Activated CD8-positive, alpha-beta T cell treated with anti-CD3 and anti-CD28 coated beads, Interleukin-2, amount 10 ng/mL, durations not matched to agents 7 days and 5 days (primary cell): ENCODE results near the gene VAC14. TPM values are rescaled to one million over a fixed set of nuclear protein-coding genes. Genes with fewer than 3 reads are reported as not detected.

Source experiments
- ATAC-seq: fragments of 150-1000 bp; cut with Tn5 transposase; one replicate; pipeline ENCODE4 v1.10.0; 2021; ENCODE audit warnings: moderate library complexity
- CTCF ChIA-PET: fragments of 350-600 bp; sonication (Branson Sonifier 250); formaldehyde crosslinking; loops from one replicate; lab custom pipeline; 2021; ENCODE audit warnings: antibody characterized with exemption; lab: Charles Lee
- POLR2A ChIA-PET: fragments of 350-600 bp; sonication (Branson Sonifier 250); formaldehyde crosslinking; loops from one replicate; lab custom pipeline; 2021; ENCODE audit warnings: antibody characterized with exemption; lab: Charles Lee
- DNase-seq: peaks from one replicate; pipeline ENCODE4 v3.0.0-alpha.2; 2020
- H3K27ac Mint-ChIP-seq: one replicate; pipeline ENCODE4 v1.8.0; 2021; ENCODE audit warnings: mild to moderate bottlenecking, mixed read lengths
- H3K27me3 Mint-ChIP-seq: one replicate; pipeline ENCODE4 v1.8.0; 2021; ENCODE audit warnings: low read depth, mixed read lengths
- H3K36me3 Mint-ChIP-seq: one replicate; pipeline ENCODE4 v1.8.0; 2021; ENCODE audit warnings: low read depth, mixed read lengths
- H3K4me1 Mint-ChIP-seq: one replicate; pipeline ENCODE4 v1.8.0; 2021; ENCODE audit warnings: low read depth, mixed read lengths
- H3K4me3 Mint-ChIP-seq: one replicate; pipeline ENCODE4 v1.8.0; 2021; ENCODE audit warnings: mild to moderate bottlenecking, mixed read lengths
- H3K9me3 Mint-ChIP-seq: one replicate; pipeline ENCODE4 v1.8.0; 2022; ENCODE audit warnings: mixed read lengths; ENCODE audit not compliant: insufficient read depth
- total RNA-seq, 2 experiments: library from RNA; stranded (reverse); gene quantifications; one replicate each; pipeline ENCODE4 v1.2.3, GENCODE V29; 2021

Gene VAC14
- total RNA-seq, 2 experiments from 2014 or later: 35.2 to 37.9 TPM

GRCh38 chr16:70730944-70731343 is 70.0 kb downstream of the VAC14 start:
- Mint-ChIP-seq H3K27me3 (no peaks in the 10 kb centered on the region), H3K36me3 (peaks cover 19% of the 10 kb centered on the region), H3K4me3 (no peak overlapping the region), H3K9me3 (no peaks in the 10 kb centered on the region), H3K27ac (no peak overlapping the region), H3K4me1 (peaks cover 15% of the 10 kb centered on the region)
- POLR2A ChIA-PET: no interaction called here
- DNase-seq: no peak
- no peak for ATAC-seq
- CTCF ChIA-PET: no interaction called here

DNA sequence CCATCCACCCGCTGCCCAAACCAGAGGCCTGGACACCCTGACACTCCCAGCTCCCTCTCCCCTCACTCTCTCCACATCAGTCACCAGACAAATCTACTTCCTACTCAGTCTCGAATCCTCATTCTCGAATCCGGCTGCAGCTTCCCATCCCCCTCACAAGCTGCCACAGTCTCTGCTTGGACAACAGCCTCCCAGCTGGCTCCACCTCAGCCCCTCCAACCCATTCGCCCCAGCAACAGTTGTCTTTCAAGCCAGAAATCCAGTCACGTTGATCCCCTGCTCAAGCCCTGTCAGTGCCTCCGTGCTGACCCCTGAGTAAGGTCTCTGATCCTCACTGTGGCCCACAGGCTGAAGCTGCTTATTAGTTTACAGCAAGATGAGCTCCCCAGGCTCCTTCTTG is 70.9 kb downstream of the VAC14 start:
- DNase-seq (no peak), ATAC-seq (no peak)
- Mint-ChIP-seq H3K27ac (no peak overlapping the region), H3K4me3 (no peak overlapping the region), H3K4me1 (peaks cover 7% of the 10 kb centered on the region), H3K9me3 (no peaks in the 10 kb centered on the region), H3K36me3 (peaks cover 16% of the 10 kb centered on the region), H3K27me3 (no peaks in the 10 kb centered on the region)
- ChIA-PET POLR2A (interaction anchor here (0.6 kb wide), 1 partner anchor 10 kb away, joined by 4 read pairs; no protein-coding TSS in a partner anchor), CTCF (interaction anchor here (1.1 kb wide), 1 partner anchor 11 kb away, joined by 3 read pairs; no protein-coding TSS in a partner anchor)

GRCh38 chr16:70729292-70729691 is 71.7 kb downstream of the VAC14 start:
- no peaks in the 10 kb centered on the region for H3K4me1 Mint-ChIP-seq

GRCh38 chr16:70728150-70728549 is 72.8 kb downstream of the VAC14 start:
- ChIA-PET POLR2A (interaction anchor here (1.9 kb wide), 1 partner anchor 9 kb away, joined by 5 read pairs; no protein-coding TSS in a partner anchor), CTCF (interaction anchor here (1.5 to 1.9 kb wide), 2 partner anchors 10 to 43 kb away, joined by 3 to 7 read pairs; no protein-coding TSS in a partner anchor)
- peaks cover 9% of the 10 kb centered on the region for H3K36me3 Mint-ChIP-seq
- no peak overlapping the region for H3K27ac Mint-ChIP-seq
- H3K4me1 Mint-ChIP-seq: no peaks in the 10 kb centered on the region
- no peaks in the 10 kb centered on the region for H3K27me3 Mint-ChIP-seq
- DNase-seq: no peak
- no peak for ATAC-seq
- H3K9me3 Mint-ChIP-seq: no peaks in the 10 kb centered on the region
- H3K4me3 Mint-ChIP-seq: no peak overlapping the region

More at GRCh38 chr16:70729292-70729691, 71.7 kb downstream of the VAC14 start:
- no peaks in the 10 kb centered on the region for H3K9me3 Mint-ChIP-seq
- no peak overlapping the region for H3K4me3 Mint-ChIP-seq
- DNase-seq (no peak), ATAC-seq (no peak)
- H3K27me3 Mint-ChIP-seq: no peaks in the 10 kb centered on the region
- POLR2A ChIA-PET: no interaction called here
- H3K36me3 Mint-ChIP-seq: peaks cover 10% of the 10 kb centered on the region
- H3K27ac Mint-ChIP-seq: peak overlapping the region; percentile 27
- CTCF ChIA-PET: interaction anchor here (0.6 to 1.5 kb wide), 3 partner anchors 10 to 42 kb away, joined by 3 read pairs; no protein-coding TSS in a partner anchor

- DNase-seq (no peak), ATAC-seq (no peak)
- H3K27me3 Mint-ChIP-seq: no peaks in the 10 kb centered on the region
- H3K4me3 Mint-ChIP-seq: no peak overlapping the region
- no peaks in the 10 kb centered on the region for H3K9me3 Mint-ChIP-seq
- H3K4me1 Mint-ChIP-seq: no peaks in the 10 kb centered on the region
- H3K27ac Mint-ChIP-seq: no peak overlapping the region
- POLR2A ChIA-PET: interaction anchor here (0.7 to 1.1 kb wide), 2 partner anchors 10 to 45 kb away, joined by 3 to 4 read pairs; no protein-coding TSS in a partner anchor
- CTCF ChIA-PET: interaction anchor here (1.9 kb wide), 1 partner anchor 11 kb away, joined by 7 read pairs; no protein-coding TSS in a partner anchor
- peaks cover 6% of the 10 kb centered on the region for H3K36me3 Mint-ChIP-seq
These were observed 74.0 kb downstream of the VAC14 start for GRCh38 chr16:70726892-70727361.

DNA sequence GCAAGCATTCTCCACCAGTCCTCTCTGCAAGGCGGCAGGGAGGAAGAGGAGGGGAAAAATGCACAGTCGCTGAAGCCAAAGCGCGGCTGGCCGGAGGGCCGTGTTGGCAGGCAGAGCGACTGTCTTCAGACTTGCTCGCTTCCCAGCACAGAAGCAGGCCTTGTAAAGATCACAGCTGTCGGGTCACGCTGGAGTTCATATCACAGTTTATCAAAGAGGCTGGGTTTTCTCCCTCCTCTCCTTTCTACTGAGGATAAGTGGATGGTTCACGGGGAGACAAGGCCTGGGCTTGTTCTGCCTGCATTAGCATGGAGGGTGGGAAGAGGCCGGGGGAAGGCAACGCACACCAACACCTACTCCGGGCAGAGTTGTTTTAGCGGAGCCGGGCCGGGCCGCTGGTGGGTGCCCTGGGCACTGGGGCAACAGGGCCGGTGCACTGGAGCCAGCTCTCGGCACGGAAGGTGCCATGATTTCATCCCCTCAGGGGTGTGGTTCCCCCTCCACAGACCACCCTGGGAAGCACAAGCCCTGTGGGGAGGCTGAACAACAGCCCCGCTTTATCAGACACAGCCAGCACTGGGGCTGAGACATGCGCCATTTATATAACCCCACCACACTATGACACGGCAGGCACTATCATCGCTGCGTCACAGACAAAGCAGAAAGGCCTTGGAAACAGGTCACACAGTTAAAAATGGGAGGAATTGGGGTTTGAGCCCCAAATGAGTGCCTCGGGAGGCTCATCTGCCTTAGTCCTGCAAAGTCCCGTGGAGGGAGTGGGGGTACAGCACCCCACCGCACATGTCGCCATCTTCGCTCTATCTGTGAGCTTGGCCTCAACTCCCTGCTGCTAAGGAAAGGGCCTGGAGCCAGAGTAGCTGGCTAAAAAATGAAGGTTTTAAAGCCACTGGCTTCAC is 74.8 kb downstream of the VAC14 start:
- Mint-ChIP-seq H3K4me3 (no peak overlapping the region), H3K27ac (no peak overlapping the region), H3K36me3 (peaks cover 4% of the 10 kb centered on the region), H3K9me3 (no peaks in the 10 kb centered on the region), H3K27me3 (no peaks in the 10 kb centered on the region), H3K4me1 (no peaks in the 10 kb centered on the region)
- DNase-seq: no peak
- ChIA-PET POLR2A (interaction anchor here (1.1 kb wide), 1 partner anchor 10 kb away, joined by 4 read pairs; no protein-coding TSS in a partner anchor), CTCF (interaction anchor here (1.8 to 1.9 kb wide), 2 partner anchors 12 kb away, joined by 4 to 7 read pairs; no protein-coding TSS in a partner anchor)
- ATAC-seq: no peak

- no peak overlapping the region for H3K4me3 Mint-ChIP-seq
- ATAC-seq (no peak), DNase-seq (no peak)
- H3K36me3 Mint-ChIP-seq: peaks cover 2% of the 10 kb centered on the region
- POLR2A ChIA-PET: no interaction called here
- CTCF ChIA-PET: interaction anchor here (1.8 kb wide), 1 partner anchor 13 kb away, joined by 4 read pairs; no protein-coding TSS in a partner anchor
- no peaks in the 10 kb centered on the region for H3K9me3 Mint-ChIP-seq
- H3K27me3 Mint-ChIP-seq: no peaks in the 10 kb centered on the region
- H3K27ac Mint-ChIP-seq: no peak overlapping the region
- no peaks in the 10 kb centered on the region for H3K4me1 Mint-ChIP-seq
These were observed 75.7 kb downstream of the VAC14 start for GRCh38 chr16:70725024-70725911.

- ChIA-PET POLR2A (no interaction called here), CTCF (interaction anchor here (1.8 kb wide), 1 partner anchor 14 kb away, joined by 4 read pairs; no protein-coding TSS in a partner anchor)
- no peaks in the 10 kb centered on the region for H3K4me1 Mint-ChIP-seq
- no peaks in the 10 kb centered on the region for H3K9me3 Mint-ChIP-seq
- no peak for DNase-seq
- peaks cover 8% of the 10 kb centered on the region for H3K36me3 Mint-ChIP-seq
- H3K27me3 Mint-ChIP-seq: no peaks in the 10 kb centered on the region
- H3K27ac Mint-ChIP-seq: peak overlapping the region; percentile 28
- H3K4me3 Mint-ChIP-seq: no peak overlapping the region
- no peak for ATAC-seq
These were observed 76.6 kb downstream of the VAC14 start for GRCh38 chr16:70724146-70725023.

GRCh38 chr16:70723740-70724145 is 77.2 kb downstream of the VAC14 start:
- DNase-seq (no peak), ATAC-seq (no peak)
- ChIA-PET CTCF (interaction anchor here (0.6 kb wide), 1 partner anchor 70 kb away, joined by 3 read pairs; no protein-coding TSS in a partner anchor), POLR2A (no interaction called here)
- H3K27ac Mint-ChIP-seq: no peak overlapping the region
- no peaks in the 10 kb centered on the region for H3K4me1 Mint-ChIP-seq
- no peak overlapping the region for H3K4me3 Mint-ChIP-seq
- H3K27me3 Mint-ChIP-seq: no peaks in the 10 kb centered on the region
- peaks cover 11% of the 10 kb centered on the region for H3K36me3 Mint-ChIP-seq
- H3K9me3 Mint-ChIP-seq: no peaks in the 10 kb centered on the region

- Mint-ChIP-seq H3K36me3 (peaks cover 11% of the 10 kb centered on the region), H3K4me3 (no peak overlapping the region), H3K27ac (no peak overlapping the region), H3K27me3 (no peaks in the 10 kb centered on the region), H3K9me3 (no peaks in the 10 kb centered on the region), H3K4me1 (no peaks in the 10 kb centered on the region)
- POLR2A ChIA-PET: no interaction called here
- DNase-seq (no peak), ATAC-seq (no peak)
- CTCF ChIA-PET: no interaction called here
These were observed 79.6 kb downstream of the VAC14 start for GRCh38 chr16:70721202-70721963.
